WTC11 (cell line): Measurements from ENCODE around the gene AGBL4. TPM values are rescaled to one million over a fixed set of nuclear protein-coding genes. Genes with fewer than 3 reads are reported as not detected.

Source experiments
- ATAC-seq: fragments of 200-7000 bp; cut with Tn5 transposase; 2 replicates; pipeline ENCODE4 v1.10.0; 2021; ENCODE audit warnings: mild to moderate bottlenecking, moderate library complexity
- CTCF ChIA-PET: fragments of 300-600 bp; sonication (Branson Sonifier 250); formaldehyde crosslinking; loops from one replicate; lab custom pipeline; 2021; ENCODE audit warnings: antibody characterized with exemption; lab: Charles Lee
- POLR2A ChIA-PET: fragments of 350-600 bp; sonication (Branson Sonifier 250); formaldehyde crosslinking; loops from one replicate; lab custom pipeline; 2021; ENCODE audit warnings: antibody characterized with exemption; lab: Charles Lee
- DNase-seq: peaks from one replicate; pipeline ENCODE4 v3.0.0; 2021; ENCODE audit warnings: low spot score
- H3K27ac Mint-ChIP-seq: 2 replicates; pipeline ENCODE4 v1.8.0; 2021; ENCODE audit warnings: mixed read lengths
- H3K27me3 Mint-ChIP-seq: 2 replicates; pipeline ENCODE4 v1.8.0; 2021; ENCODE audit warnings: low read depth, mild to moderate bottlenecking, moderate library complexity, mixed read lengths
- H3K36me3 Mint-ChIP-seq: 2 replicates; pipeline ENCODE4 v1.8.0; 2021; ENCODE audit warnings: mixed read lengths
- H3K4me1 Mint-ChIP-seq: 2 replicates; pipeline ENCODE4 v1.8.0; 2022; ENCODE audit warnings: mixed read lengths
- H3K4me3 Mint-ChIP-seq: 2 replicates; pipeline ENCODE4 v1.8.0; 2021; ENCODE audit warnings: mild to moderate bottlenecking, moderate library complexity, mixed read lengths
- H3K9me3 Mint-ChIP-seq: 2 replicates; pipeline ENCODE4 v1.8.0; 2021; ENCODE audit warnings: mixed read lengths
- CREB1 ChIP-seq: sonication (generic); formaldehyde crosslinking; IDR thresholded peaks from 2 replicates; pipeline ENCODE4 v1.8.0; 2023; ENCODE audit warnings: mild to moderate bottlenecking, missing genetic modification reagents
- FOXJ3 ChIP-seq: sonication (generic); formaldehyde crosslinking; IDR thresholded peaks from 2 replicates; pipeline ENCODE4 v1.9.0; 2021; ENCODE audit warnings: missing genetic modification reagents, mild to moderate bottlenecking, borderline replicate concordance
- GTF2I ChIP-seq: fragments of 250-450 bp; sonication (Bioruptor Pico); conservative IDR thresholded peaks from 2 replicates; pipeline ENCODE4 v1.4.0; 2021; ENCODE audit warnings: mild to moderate bottlenecking
- JAZF1 ChIP-seq: fragments of 250-450 bp; sonication (Bioruptor Pico); IDR thresholded peaks from 2 replicates; pipeline ENCODE4 v1.9.0; 2021; ENCODE audit warnings: moderate library complexity, mild to moderate bottlenecking, inconsistent platforms
- MXD4 ChIP-seq: fragments of 250-450 bp; sonication (Bioruptor Pico); IDR thresholded peaks from 2 replicates; pipeline ENCODE4 v1.8.0; 2021; ENCODE audit warnings: mild to moderate bottlenecking, moderate library complexity, borderline replicate concordance
- MYBL2 ChIP-seq: sonication (generic); formaldehyde crosslinking; IDR thresholded peaks from 2 replicates; pipeline ENCODE4 v1.8.1; 2023; ENCODE audit warnings: mild to moderate bottlenecking, moderate library complexity, missing genetic modification reagents
- NFE2L1 ChIP-seq: sonication (generic); formaldehyde crosslinking; IDR thresholded peaks from 2 replicates; pipeline ENCODE4 v1.8.1; 2023; ENCODE audit warnings: missing genetic modification reagents
- NR2C2 ChIP-seq: sonication (generic); formaldehyde crosslinking; IDR thresholded peaks from 2 replicates; pipeline ENCODE4 v1.8.0; 2022; ENCODE audit warnings: mild to moderate bottlenecking, missing genetic modification reagents
- RORB ChIP-seq: fragments of 250-450 bp; sonication (Bioruptor Pico); IDR thresholded peaks from 2 replicates; pipeline ENCODE4 v1.9.0; 2021; ENCODE audit warnings: mild to moderate bottlenecking
- ZNF121 ChIP-seq: sonication (generic); formaldehyde crosslinking; IDR thresholded peaks from 2 replicates; pipeline ENCODE4 v1.8.0; 2023; ENCODE audit warnings: missing genetic modification reagents
- ZNF396 ChIP-seq: fragments of 250-450 bp; sonication (Bioruptor Pico); IDR thresholded peaks from 2 replicates; pipeline ENCODE4 v1.8.0; 2021; ENCODE audit warnings: mild to moderate bottlenecking, moderate library complexity, borderline replicate concordance
- total RNA-seq: library from RNA; stranded (reverse); gene quantifications from 3 replicates; pipeline ENCODE4 v1.2.3, GENCODE V29; 2021
- TF ChIP-seq, protein P1 (sequence below): sonication (generic); formaldehyde crosslinking; IDR thresholded peaks from 2 replicates; pipeline ENCODE4 v1.8.1; 2023; ENCODE audit warnings: mild to moderate bottlenecking, missing genetic modification reagents, moderate library complexity
- TF ChIP-seq, protein P2 (sequence below): sonication (generic); formaldehyde crosslinking; IDR thresholded peaks from 2 replicates; pipeline ENCODE4 v1.8.0; 2022; ENCODE audit warnings: mild to moderate bottlenecking, missing genetic modification reagents
- TF ChIP-seq, protein P3 (sequence below): sonication (generic); formaldehyde crosslinking; IDR thresholded peaks from 2 replicates; pipeline ENCODE4 v1.8.0; 2023; ENCODE audit warnings: missing genetic modification reagents
- TF ChIP-seq, protein P4 (sequence below): sonication (generic); formaldehyde crosslinking; IDR thresholded peaks from 2 replicates; pipeline ENCODE4 v1.8.1; 2022; ENCODE audit warnings: low read depth, missing genetic modification reagents, borderline replicate concordance
- TF ChIP-seq, protein P5 (sequence below): sonication (generic); formaldehyde crosslinking; IDR thresholded peaks from 2 replicates; pipeline ENCODE4 v1.8.1; 2023; ENCODE audit warnings: mild to moderate bottlenecking, missing genetic modification reagents, moderate library complexity
- TF ChIP-seq, protein P6 (sequence below): sonication (generic); formaldehyde crosslinking; IDR thresholded peaks from 2 replicates; pipeline ENCODE4 v1.8.1; 2023; ENCODE audit warnings: mild to moderate bottlenecking, missing genetic modification reagents, borderline replicate concordance
- TF ChIP-seq, protein P7 (sequence below): sonication (generic); formaldehyde crosslinking; conservative IDR thresholded peaks from 2 replicates; pipeline ENCODE4 v1.8.1; 2022; ENCODE audit warnings: mild to moderate bottlenecking, missing genetic modification reagents
- TF ChIP-seq, protein P8 (sequence below): sonication (generic); formaldehyde crosslinking; IDR thresholded peaks from 2 replicates; pipeline ENCODE4 v1.8.0; 2022; ENCODE audit warnings: mild to moderate bottlenecking, missing genetic modification reagents
- TF ChIP-seq, protein P9 (sequence below): fragments of 250-450 bp; sonication (Bioruptor Pico); IDR thresholded peaks from 2 replicates; pipeline ENCODE4 v1.8.0; 2021; ENCODE audit warnings: mild to moderate bottlenecking

The AGBL4 gene
- total RNA-seq, 1 experiment from 2014 or later: 0.87 TPM

DNA sequence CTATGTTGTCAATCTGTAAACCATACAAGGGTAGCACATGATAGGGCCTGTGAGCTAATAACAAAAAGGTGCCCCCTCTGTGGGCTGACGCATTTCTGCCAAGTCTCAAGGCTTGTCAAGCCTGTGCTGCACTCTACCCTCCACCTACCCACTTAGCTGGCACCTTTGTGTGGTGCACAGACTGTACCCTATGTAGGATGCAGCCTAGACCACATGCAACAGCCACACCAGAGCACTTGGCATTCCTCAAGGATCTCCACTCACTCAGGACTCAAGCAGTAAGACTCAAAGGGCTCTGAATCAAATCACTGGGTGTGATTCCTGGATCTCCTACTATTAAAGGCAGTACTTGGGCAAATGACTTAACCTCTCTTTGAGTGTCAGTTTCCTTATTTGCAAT lies 1380.6 kb downstream of the AGBL4 start (continued):
- TF ChIP-seq, protein P1, sequence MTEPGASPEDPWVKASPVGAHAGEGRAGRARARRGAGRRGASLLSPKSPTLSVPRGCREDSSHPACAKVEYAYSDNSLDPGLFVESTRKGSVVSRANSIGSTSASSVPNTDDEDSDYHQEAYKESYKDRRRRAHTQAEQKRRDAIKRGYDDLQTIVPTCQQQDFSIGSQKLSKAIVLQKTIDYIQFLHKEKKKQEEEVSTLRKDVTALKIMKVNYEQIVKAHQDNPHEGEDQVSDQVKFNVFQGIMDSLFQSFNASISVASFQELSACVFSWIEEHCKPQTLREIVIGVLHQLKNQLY (CRISPR knock-in tag): no peak
- no peak for TF ChIP-seq ZNF396 (CRISPR knock-in tag)
- TF ChIP-seq CREB1 (CRISPR knock-in tag): no peak
- TF ChIP-seq, protein P2, sequence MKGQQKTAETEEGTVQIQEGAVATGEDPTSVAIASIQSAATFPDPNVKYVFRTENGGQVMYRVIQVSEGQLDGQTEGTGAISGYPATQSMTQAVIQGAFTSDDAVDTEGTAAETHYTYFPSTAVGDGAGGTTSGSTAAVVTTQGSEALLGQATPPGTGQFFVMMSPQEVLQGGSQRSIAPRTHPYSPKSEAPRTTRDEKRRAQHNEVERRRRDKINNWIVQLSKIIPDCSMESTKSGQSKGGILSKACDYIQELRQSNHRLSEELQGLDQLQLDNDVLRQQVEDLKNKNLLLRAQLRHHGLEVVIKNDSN (CRISPR knock-in tag): no peak
- TF ChIP-seq, protein P3, sequence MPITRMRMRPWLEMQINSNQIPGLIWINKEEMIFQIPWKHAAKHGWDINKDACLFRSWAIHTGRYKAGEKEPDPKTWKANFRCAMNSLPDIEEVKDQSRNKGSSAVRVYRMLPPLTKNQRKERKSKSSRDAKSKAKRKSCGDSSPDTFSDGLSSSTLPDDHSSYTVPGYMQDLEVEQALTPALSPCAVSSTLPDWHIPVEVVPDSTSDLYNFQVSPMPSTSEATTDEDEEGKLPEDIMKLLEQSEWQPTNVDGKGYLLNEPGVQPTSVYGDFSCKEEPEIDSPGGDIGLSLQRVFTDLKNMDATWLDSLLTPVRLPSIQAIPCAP (CRISPR knock-in tag): no peak
- TF ChIP-seq NR2C2 (CRISPR knock-in tag): no peak
- no peak for TF ChIP-seq GTF2I
- TF ChIP-seq ZNF121 (CRISPR knock-in tag): no peak
- TF ChIP-seq, protein P4, sequence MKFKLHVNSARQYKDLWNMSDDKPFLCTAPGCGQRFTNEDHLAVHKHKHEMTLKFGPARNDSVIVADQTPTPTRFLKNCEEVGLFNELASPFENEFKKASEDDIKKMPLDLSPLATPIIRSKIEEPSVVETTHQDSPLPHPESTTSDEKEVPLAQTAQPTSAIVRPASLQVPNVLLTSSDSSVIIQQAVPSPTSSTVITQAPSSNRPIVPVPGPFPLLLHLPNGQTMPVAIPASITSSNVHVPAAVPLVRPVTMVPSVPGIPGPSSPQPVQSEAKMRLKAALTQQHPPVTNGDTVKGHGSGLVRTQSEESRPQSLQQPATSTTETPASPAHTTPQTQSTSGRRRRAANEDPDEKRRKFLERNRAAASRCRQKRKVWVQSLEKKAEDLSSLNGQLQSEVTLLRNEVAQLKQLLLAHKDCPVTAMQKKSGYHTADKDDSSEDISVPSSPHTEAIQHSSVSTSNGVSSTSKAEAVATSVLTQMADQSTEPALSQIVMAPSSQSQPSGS (CRISPR knock-in tag): no peak
- TF ChIP-seq, protein P5, sequence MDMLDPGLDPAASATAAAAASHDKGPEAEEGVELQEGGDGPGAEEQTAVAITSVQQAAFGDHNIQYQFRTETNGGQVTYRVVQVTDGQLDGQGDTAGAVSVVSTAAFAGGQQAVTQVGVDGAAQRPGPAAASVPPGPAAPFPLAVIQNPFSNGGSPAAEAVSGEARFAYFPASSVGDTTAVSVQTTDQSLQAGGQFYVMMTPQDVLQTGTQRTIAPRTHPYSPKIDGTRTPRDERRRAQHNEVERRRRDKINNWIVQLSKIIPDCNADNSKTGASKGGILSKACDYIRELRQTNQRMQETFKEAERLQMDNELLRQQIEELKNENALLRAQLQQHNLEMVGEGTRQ (CRISPR knock-in tag): no peak
- TF ChIP-seq RORB: no peak
- no peak for TF ChIP-seq NFE2L1 (CRISPR knock-in tag)
- TF ChIP-seq, protein P6, sequence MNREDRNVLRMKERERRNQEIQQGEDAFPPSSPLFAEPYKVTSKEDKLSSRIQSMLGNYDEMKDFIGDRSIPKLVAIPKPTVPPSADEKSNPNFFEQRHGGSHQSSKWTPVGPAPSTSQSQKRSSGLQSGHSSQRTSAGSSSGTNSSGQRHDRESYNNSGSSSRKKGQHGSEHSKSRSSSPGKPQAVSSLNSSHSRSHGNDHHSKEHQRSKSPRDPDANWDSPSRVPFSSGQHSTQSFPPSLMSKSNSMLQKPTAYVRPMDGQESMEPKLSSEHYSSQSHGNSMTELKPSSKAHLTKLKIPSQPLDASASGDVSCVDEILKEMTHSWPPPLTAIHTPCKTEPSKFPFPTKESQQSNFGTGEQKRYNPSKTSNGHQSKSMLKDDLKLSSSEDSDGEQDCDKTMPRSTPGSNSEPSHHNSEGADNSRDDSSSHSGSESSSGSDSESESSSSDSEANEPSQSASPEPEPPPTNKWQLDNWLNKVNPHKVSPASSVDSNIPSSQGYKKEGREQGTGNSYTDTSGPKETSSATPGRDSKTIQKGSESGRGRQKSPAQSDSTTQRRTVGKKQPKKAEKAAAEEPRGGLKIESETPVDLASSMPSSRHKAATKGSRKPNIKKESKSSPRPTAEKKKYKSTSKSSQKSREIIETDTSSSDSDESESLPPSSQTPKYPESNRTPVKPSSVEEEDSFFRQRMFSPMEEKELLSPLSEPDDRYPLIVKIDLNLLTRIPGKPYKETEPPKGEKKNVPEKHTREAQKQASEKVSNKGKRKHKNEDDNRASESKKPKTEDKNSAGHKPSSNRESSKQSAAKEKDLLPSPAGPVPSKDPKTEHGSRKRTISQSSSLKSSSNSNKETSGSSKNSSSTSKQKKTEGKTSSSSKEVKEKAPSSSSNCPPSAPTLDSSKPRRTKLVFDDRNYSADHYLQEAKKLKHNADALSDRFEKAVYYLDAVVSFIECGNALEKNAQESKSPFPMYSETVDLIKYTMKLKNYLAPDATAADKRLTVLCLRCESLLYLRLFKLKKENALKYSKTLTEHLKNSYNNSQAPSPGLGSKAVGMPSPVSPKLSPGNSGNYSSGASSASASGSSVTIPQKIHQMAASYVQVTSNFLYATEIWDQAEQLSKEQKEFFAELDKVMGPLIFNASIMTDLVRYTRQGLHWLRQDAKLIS: no peak
- no peak for TF ChIP-seq JAZF1

DNA sequence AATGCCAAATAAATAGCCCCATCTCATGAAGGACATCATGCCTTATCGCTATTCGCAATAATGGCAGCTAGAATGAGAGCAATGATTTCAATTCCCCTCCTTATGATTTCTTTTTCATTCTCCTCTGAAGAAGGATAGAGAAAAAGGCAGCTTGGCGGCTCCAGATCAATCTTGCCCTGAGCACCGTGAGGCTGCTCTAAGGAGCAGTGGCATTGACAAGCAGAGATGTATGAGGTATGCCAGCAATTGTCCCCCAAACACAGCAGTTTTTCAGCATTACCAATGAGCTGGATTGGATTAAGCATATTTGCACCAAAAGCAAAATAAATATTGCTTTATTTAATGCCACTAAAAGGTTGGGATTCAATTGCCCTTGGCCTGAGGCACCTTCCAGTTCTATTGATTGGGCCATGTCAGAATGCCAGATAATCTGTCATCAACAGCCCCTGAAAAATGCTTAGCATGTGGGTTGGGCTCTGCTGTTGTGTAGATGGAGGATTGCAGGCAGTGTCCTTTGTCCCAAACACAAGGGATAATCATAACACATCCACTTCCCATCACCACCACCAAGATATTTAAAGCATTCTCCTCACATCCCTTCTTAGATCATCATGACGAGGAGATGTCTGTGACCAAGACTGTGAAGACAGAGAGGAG lies 1382.8 kb downstream of the AGBL4 start:
- no peaks in the 10 kb centered on the region for H3K9me3 Mint-ChIP-seq
- H3K36me3 Mint-ChIP-seq: no peaks in the 10 kb centered on the region
- peaks cover 18% of the 10 kb centered on the region for H3K4me1 Mint-ChIP-seq
- ChIA-PET POLR2A (no interaction called here), CTCF (no interaction called here)
- ATAC-seq (no peak), DNase-seq (no peak)
- H3K4me3 Mint-ChIP-seq: no peak overlapping the region
- H3K27me3 Mint-ChIP-seq: peaks cover 11% of the 10 kb centered on the region
- no peak overlapping the region for H3K27ac Mint-ChIP-seq
- TF ChIP-seq, protein P7, sequence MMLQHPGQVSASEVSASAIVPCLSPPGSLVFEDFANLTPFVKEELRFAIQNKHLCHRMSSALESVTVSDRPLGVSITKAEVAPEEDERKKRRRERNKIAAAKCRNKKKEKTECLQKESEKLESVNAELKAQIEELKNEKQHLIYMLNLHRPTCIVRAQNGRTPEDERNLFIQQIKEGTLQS (CRISPR knock-in tag): no peak
- TF ChIP-seq MYBL2 (CRISPR knock-in tag) (no peak), ZNF121 (CRISPR knock-in tag) (no peak), MXD4 (no peak), FOXJ3 (CRISPR knock-in tag) (no peak)
- TF ChIP-seq, protein P8, sequence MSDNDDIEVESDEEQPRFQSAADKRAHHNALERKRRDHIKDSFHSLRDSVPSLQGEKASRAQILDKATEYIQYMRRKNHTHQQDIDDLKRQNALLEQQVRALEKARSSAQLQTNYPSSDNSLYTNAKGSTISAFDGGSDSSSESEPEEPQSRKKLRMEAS (CRISPR knock-in tag): no peak
- TF ChIP-seq, protein P9, sequence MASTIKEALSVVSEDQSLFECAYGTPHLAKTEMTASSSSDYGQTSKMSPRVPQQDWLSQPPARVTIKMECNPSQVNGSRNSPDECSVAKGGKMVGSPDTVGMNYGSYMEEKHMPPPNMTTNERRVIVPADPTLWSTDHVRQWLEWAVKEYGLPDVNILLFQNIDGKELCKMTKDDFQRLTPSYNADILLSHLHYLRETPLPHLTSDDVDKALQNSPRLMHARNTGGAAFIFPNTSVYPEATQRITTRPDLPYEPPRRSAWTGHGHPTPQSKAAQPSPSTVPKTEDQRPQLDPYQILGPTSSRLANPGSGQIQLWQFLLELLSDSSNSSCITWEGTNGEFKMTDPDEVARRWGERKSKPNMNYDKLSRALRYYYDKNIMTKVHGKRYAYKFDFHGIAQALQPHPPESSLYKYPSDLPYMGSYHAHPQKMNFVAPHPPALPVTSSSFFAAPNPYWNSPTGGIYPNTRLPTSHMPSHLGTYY: no peak
- TF ChIP-seq, all 79 proteins: peak for 0
